ENCODE results near the gene GPX3. TPM values are rescaled to one million over a fixed set of nuclear protein-coding genes. Genes with fewer than 3 reads are reported as not detected.

GPX3 gene
- total and polyA plus RNA-seq, 2 donors (not counting 1 experiment from before 2014, with no cell fraction given) = 182 to 267 TPM

- H3K27ac ChIP-seq (ENCODE audit: insufficient read depth, low read length) = no peak overlapping the region
- DNase-seq (ENCODE audit: low read depth in 2 of 2) = peak in 1 of 2 donors; percentile 29
These were observed 50.1 kb downstream of the GPX3 start for GRCh38 chr5:151070449-151070848.

GRCh38 chr5:151071021-151071420 is 50.6 kb downstream of the GPX3 start:
- no peaks in the 10 kb centered on the region for H3K9me3 ChIP-seq (ENCODE audit: control insufficient read depth, insufficient read depth, low read depth, low read length)
- H3K27me3 ChIP-seq (ENCODE audit: control insufficient read depth, insufficient read depth, low read length) = no peaks in the 10 kb centered on the region
- no peak overlapping the region for H3K9ac ChIP-seq (ENCODE audit: insufficient read depth, low read length)
- no peak overlapping the region for H3K4me2 ChIP-seq (ENCODE audit: extremely low read depth, insufficient read depth, low read length)
- peaks cover 6% of the 10 kb centered on the region for H3K79me2 ChIP-seq (ENCODE audit: control insufficient read depth, insufficient read depth, low read length)
- TF ChIP-seq CTCF (conservative IDR thresholded peaks at IDR 0.05 in 1 of 2, IDR thresholded peaks at IDR 0.05 in 1 of 2; ENCODE audit: low read depth in 1 of 2, low read length in 2 of 2) (no peak), EZH2 (IDR thresholded peaks at IDR 0.05; ENCODE audit: low read length, missing control alignments) (no peak)
- no peak overlapping the region for H3K27ac ChIP-seq (ENCODE audit: insufficient read depth, low read length)
- DNase-seq (ENCODE audit: low read depth in 2 of 2) = no peak
- no peak overlapping the region for H3K4me3 ChIP-seq (replicated peaks in 1 of 4; ENCODE audit: control extremely low read depth in 1 of 4, insufficient read depth in 1 of 4, low read depth in 3 of 4, low read length in 4 of 4)
- H4K20me1 ChIP-seq (ENCODE audit: control insufficient read depth, extremely low read depth, insufficient read depth, low read length) = peaks cover 4% of the 10 kb centered on the region
- H2AFZ ChIP-seq (ENCODE audit: low read length) = no peak overlapping the region
- H3K4me1 ChIP-seq (ENCODE audit: control insufficient read depth, extremely low read depth, insufficient read depth, low read length) = peaks cover 25% of the 10 kb centered on the region
- H3K36me3 ChIP-seq (ENCODE audit: control insufficient read depth, insufficient read depth, low read length) = peaks cover 3% of the 10 kb centered on the region

More at GRCh38 chr5:151070449-151070848, 50.1 kb downstream of the GPX3 start:
- no peak overlapping the region for H3K4me2 ChIP-seq (ENCODE audit: extremely low read depth, insufficient read depth, low read length)
- TF ChIP-seq EZH2 (IDR thresholded peaks at IDR 0.05; ENCODE audit: low read length, missing control alignments) (no peak), CTCF (conservative IDR thresholded peaks at IDR 0.05 in 1 of 2, IDR thresholded peaks at IDR 0.05 in 1 of 2; ENCODE audit: low read depth in 1 of 2, low read length in 2 of 2) (no peak)
- H3K9ac ChIP-seq (ENCODE audit: insufficient read depth, low read length) = no peak overlapping the region
- H3K36me3 ChIP-seq (ENCODE audit: control insufficient read depth, insufficient read depth, low read length) = peaks cover 3% of the 10 kb centered on the region
- H2AFZ ChIP-seq (ENCODE audit: low read length) = no peak overlapping the region
- H4K20me1 ChIP-seq (ENCODE audit: control insufficient read depth, extremely low read depth, insufficient read depth, low read length) = peaks cover 4% of the 10 kb centered on the region
- H3K27me3 ChIP-seq (ENCODE audit: control insufficient read depth, insufficient read depth, low read length) = no peaks in the 10 kb centered on the region
- H3K4me1 ChIP-seq (ENCODE audit: control insufficient read depth, extremely low read depth, insufficient read depth, low read length) = peaks cover 20% of the 10 kb centered on the region
- peaks cover 6% of the 10 kb centered on the region for H3K79me2 ChIP-seq (ENCODE audit: control insufficient read depth, insufficient read depth, low read length)
- no peaks in the 10 kb centered on the region for H3K9me3 ChIP-seq (ENCODE audit: control insufficient read depth, insufficient read depth, low read depth, low read length)
- H3K4me3 ChIP-seq (replicated peaks in 1 of 4; ENCODE audit: control extremely low read depth in 1 of 4, insufficient read depth in 1 of 4, low read depth in 3 of 4, low read length in 4 of 4) = no peak overlapping the region

GRCh38 chr5:151071848-151072629 is 51.6 kb downstream of the GPX3 start:
- H2AFZ ChIP-seq (ENCODE audit: low read length) = no peak overlapping the region
- H3K27ac ChIP-seq (ENCODE audit: insufficient read depth, low read length) = no peak overlapping the region
- H3K27me3 ChIP-seq (ENCODE audit: control insufficient read depth, insufficient read depth, low read length) = no peaks in the 10 kb centered on the region
- peaks cover 3% of the 10 kb centered on the region for H3K36me3 ChIP-seq (ENCODE audit: control insufficient read depth, insufficient read depth, low read length)
- H3K4me1 ChIP-seq (ENCODE audit: control insufficient read depth, extremely low read depth, insufficient read depth, low read length) = peaks cover 27% of the 10 kb centered on the region
- H3K4me3 ChIP-seq (replicated peaks in 1 of 4; ENCODE audit: control extremely low read depth in 1 of 4, insufficient read depth in 1 of 4, low read depth in 3 of 4, low read length in 4 of 4) = no peak overlapping the region
- no peak overlapping the region for H3K4me2 ChIP-seq (ENCODE audit: extremely low read depth, insufficient read depth, low read length)
- peaks cover 6% of the 10 kb centered on the region for H3K79me2 ChIP-seq (ENCODE audit: control insufficient read depth, insufficient read depth, low read length)
- H3K9me3 ChIP-seq (ENCODE audit: control insufficient read depth, insufficient read depth, low read depth, low read length) = no peaks in the 10 kb centered on the region
- peaks cover 4% of the 10 kb centered on the region for H4K20me1 ChIP-seq (ENCODE audit: control insufficient read depth, extremely low read depth, insufficient read depth, low read length)
- DNase-seq (ENCODE audit: low read depth in 2 of 2) = no peak
- no peak overlapping the region for H3K9ac ChIP-seq (ENCODE audit: insufficient read depth, low read length)
- TF ChIP-seq CTCF (conservative IDR thresholded peaks at IDR 0.05 in 1 of 2, IDR thresholded peaks at IDR 0.05 in 1 of 2; ENCODE audit: low read depth in 1 of 2, low read length in 2 of 2) = no peak
- TF ChIP-seq EZH2 (IDR thresholded peaks at IDR 0.05; ENCODE audit: low read length, missing control alignments) = no peak

All from fibroblast of lung (primary cell).